ENCODE results near the gene CALML5.

CALML5 gene

DNA sequence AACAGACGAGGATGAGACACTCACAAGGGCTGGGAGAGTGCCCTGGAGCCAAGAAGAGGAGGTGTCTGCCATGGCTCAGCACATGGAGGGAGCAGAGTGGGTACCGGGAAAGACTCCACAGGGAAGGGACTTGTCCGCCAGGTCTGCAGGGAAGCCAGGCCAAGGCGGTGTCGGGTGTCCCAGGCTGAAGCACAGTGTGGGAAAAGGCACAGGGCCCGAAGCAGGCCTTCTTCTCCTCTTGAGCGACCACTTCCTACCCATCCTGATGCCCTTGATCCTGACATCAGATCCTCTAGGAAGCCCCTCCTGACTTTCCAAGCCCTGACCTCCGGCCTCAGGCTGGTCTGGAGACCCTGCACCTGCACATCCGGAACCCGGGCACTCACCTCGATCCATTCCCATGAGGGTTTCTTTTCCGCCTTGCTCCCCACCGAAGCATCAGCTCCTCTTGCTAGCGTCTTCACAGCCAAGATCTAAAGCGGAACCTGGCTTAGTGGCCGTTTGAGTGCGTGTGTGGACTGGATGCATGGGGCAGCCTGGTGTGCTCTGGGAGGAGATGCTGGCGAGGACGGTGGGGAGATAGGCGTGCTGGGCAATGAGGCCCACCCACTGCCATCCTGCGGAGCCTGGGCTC lies 33.8 kb upstream of the CALML5 start:
- DNase-seq: no peak

DNA sequence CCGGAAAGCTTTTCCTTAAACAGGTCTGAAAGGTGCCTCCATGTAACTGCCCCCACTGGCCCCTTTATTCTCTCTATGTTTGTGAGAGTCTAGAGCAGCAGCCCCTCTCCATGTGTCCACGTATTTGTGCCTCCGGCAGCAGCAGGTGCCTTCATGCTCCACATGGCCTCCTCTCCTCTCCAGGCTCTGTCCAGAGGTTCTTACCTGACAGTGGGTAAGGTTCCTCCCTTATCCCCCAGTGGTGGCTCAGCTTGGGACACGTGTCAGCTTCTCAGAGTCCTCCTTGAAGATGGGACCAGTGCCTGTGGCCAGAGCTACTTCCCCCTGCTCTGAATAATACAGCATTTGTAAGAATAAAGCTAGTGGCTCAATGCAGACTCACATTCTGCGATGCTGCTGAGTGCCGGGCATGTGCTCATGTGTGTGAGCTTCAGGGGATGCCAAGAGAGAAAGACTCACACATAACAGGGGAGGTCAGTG lies 33.3 kb upstream of the CALML5 start:
- DNase-seq: no peak

DNA sequence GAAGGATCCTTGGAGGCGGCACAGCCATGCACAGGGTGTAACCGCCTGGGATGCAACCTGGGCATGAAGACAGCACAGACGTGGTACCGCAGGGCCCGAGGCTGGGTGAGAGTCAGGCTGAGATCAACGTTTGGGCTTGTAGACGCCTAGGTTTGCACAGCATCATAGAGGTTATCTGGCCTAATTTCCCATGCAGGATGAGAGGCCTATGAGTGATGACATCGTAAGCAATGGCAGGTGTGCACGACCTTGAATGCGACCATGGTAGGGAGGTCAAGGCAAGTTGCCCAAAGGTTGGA lies 32.9 kb upstream of the CALML5 start:
- DNase-seq: no peak

DNA sequence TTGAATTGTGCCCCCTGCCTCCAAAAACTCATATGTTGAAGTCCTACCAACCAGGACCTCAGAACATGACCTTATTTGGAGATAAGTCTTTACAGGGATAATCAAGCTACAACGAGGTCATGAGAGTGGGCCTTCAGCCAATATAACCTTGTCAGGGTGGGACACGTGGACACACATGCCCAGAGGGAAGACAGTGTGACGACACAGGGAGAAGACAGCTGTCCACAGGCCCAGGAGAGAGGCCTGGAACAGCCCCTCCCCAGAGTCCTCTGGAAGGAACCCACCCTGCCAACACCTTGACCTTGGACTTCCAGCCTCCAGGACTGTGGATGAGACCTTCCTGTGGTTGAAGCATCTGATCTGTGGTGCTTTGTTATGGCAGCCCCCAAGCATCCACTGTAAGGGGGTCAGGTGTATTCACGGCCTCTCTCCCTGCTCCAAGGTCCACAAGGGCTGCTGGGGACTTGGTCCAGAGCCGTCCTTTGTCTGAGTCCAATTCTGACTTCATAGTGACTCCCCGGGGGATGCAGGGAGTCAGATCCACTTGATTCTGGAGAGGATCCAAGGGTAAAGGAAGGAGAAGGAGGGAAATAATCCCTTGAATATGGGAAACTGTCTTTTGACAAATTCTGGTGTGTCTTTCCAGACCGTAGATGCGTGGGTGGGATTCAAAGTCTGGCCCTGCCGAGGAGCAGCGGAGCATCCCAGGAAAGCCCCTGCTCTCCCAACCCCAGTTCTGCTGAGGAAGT lies 32.4 kb upstream of the CALML5 start:
- no peak for DNase-seq

DNA sequence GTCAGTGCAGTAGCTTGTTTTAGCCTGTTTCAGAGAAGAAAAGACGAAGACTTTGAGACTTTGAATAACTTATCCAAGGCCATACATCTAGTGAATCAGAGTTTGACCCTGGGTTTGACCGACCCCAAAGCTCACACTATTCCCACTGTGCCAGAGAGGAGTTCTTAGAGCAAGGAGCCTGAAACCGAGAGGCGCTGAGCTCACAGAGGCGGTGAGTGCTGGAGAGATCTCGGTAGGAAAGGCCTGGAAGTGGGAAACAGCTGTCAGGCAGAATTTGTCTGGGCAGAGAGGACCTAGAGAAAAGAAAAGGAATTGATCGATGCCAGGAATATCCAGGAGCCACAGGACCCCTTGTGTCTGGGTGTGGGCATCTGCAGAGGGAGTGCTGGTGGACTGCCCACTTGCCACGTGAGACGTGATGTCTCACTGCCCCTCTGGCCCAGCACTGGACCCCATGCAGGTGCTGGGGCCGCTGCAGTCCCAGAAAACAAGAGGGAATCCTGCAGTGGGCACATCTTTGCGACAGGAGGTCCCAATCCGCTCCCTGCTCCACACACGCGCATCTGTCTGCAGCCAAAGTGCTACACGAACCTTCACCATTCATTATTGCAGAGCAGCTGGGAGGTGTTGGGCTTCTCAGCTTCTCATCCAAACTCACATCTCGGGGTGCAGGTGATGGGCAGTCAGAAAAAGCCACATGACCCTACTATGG lies 31.6 kb upstream of the CALML5 start:
- DNase-seq: no peak

DNA sequence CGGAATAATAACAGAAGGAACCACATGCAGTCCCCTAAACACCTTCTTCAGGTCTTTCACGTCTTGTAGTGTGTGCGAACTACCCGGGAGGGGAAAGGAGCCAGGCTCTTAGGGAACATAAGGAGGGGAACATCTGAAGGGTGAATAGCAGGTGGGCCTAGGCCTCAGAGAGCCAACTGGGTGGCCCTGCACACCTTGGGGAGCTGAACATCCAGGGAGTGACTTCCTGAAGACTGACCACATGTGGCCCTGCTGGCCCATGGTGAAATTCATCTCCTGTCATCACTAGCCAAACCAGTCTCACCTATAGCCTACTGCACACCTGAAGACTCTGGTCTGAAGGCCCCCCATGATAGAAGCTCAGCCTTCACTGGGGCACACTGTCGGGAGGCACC lies 31.0 kb upstream of the CALML5 start:
- no peak for DNase-seq

DNA sequence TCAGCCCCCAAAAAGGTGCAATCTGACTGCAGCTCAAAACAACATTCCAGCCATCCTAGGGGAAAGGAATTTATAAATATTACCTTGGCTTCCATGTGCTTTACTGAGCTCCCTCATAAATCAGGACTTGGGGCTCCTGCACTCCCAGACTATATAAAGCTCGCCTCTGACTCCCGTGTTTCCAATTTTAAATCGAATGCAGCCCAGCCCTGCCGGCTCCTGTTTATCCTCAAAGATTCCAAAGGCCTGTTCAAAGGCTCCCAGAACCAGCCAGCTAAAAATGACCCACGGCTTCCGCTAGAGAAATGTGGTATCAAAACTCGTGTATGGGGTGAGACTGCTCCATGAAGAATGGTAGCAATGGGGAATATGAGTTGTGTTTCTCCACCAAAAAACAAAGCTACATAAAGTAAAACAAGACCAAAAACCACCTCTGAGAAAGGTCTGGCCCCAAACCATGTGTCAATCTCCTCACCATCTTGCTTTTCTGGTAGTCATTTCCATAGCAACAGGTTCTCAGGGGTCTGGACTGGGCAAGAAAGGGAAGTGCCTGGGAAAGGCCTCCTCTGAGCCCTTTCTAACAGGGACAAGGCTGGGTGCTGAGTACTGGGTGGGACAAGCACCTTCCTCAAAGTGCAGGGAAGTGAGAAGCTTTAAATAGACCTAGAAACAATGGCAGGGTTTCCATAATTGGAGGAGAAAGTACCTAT lies 30.5 kb upstream of the CALML5 start:
- DNase-seq: no peak

DNA sequence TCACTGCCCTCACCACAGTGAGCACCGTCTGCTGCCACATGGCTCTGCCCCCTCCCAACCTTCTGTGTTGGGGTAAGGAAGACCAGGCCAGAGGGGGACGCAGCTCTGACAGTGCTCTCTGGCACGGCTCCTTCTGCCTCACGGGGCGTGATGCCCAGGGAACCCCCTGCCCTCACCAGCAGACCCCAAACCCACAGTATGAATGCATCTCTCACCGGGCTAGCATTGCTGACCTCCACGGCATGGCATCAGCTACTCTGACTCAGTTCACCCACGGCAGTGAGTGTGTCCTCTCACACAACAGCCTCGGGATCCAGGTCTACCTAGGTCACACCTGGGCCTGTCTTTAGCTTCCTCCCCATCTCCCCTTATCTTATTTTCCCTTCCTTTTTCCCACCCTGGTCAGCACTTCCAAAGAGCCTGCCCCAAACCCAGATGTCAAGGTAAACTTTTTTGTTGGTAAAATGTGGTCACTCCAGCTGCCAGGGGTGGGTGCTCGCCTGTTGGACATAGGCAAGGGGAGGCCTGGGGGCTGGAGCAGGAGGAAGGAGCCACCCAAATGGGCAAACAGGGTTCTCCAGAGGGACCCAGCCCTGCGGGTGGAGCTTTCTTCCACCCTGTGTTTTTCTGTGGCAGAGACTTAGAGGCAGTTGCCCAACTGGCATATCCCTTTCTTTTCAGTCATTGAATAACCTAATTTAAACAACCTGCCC lies 29.8 kb upstream of the CALML5 start:
- DNase-seq: no peak

DNA sequence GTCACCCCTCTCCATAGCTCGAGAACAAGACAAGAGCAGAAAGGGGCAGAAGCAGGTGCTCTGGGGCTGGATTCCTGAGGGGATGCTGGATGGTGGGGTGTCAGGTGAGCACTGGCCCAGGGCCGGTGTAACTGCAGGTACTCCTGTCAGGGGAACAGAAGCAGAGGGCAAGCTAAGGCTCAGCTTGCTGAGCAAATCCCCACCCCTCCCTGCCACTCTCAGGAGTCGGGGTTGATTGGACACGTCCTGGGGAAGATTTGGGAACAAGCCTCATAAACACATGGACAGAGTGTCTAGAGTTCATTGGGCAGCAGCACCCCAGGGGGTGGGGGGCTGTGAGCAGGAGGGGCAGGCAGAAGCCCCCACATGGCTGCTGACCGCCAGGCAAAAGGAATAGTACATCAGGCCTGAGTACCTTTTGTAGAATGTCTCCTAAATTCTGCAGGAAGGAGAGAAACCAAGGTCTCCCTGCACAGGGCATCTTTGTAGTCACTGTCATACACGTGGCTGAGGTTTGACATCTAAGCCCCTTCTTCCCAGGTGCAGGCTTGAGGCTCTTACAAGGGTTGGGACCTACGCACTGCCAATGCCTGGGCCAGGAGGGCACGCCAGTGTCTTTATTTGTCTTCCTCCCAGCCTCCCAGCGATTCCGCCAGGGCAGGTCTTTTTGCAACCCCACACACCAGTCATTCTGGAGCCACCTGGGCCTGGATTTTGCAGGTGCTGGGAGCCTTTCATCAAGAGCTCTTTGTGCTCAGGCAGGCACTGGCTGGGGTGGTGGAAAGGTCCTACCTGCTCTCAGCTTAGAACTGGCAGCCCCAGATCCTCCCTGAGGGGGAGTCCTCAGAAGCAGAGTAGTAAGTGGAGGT lies 28.2 kb upstream of the CALML5 start:
- no peak for DNase-seq

DNA sequence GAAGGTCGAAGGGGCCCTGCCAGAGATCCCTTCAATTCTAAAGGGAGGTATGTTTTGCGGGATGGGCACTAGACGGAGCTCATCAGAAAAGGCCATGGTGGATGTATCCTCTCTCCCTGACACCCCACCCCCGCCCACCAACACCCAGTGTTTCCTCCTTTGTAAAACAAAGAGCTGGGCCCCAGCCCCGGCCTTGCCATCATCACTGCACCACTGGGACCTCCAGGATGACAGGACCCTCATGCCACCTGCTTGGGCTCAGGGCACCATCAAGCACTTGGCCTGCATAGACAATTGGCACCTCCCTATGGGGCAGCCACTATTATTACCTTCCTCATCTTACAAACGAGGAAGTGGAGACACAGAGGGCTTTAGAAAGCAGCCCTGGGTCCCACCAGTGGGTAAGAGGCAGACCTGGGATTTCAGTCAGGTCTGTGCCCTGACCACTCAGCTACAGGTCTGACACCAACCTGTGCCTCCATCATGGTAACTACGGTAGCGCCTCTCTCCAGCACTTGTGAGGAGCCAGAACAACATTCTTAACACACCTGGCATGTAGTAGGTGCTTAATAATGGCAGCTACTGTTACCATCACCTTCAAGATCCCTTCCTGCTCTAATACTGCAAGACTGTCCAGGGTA lies 27.4 kb upstream of the CALML5 start:
- DNase-seq: no peak

DNA sequence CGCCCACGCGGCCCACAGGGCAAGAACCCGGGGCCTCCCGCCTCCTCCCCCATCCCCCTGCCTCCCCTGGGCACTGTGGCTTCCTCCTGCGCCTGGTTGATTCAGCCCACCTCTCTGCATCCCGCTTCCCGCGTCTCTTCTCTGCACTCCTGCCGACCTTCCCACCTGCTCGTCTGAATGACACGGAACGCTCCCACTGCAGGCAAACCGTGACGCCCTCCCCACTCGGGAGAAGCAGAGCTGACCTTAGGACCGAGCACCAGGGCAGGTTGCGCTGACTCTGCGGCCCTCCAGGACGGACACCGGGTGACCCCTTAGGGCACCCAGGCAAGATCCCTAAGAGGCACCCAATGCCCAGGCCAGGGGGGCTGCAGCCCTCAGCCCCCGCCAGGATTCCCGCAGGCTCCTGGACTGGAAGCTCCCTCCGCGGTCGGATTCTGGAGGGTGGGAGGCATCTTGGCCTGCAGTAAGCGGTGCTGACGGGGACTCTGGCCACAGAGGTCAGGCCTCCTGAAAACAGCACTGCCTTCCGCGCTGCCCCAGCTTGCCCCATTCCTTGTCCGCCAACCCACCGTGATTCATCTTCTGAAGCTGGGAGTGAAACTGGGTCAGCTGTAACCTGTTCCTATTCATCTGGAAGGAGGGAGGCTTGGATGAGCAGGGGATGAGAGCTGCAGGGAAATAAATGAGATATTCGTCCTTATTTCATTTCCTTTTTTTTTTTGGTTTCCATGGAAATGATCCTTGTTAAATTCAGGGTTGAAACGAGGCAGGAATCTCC lies 26.4 kb upstream of the CALML5 start:
- DNase-seq: no peak

DNA sequence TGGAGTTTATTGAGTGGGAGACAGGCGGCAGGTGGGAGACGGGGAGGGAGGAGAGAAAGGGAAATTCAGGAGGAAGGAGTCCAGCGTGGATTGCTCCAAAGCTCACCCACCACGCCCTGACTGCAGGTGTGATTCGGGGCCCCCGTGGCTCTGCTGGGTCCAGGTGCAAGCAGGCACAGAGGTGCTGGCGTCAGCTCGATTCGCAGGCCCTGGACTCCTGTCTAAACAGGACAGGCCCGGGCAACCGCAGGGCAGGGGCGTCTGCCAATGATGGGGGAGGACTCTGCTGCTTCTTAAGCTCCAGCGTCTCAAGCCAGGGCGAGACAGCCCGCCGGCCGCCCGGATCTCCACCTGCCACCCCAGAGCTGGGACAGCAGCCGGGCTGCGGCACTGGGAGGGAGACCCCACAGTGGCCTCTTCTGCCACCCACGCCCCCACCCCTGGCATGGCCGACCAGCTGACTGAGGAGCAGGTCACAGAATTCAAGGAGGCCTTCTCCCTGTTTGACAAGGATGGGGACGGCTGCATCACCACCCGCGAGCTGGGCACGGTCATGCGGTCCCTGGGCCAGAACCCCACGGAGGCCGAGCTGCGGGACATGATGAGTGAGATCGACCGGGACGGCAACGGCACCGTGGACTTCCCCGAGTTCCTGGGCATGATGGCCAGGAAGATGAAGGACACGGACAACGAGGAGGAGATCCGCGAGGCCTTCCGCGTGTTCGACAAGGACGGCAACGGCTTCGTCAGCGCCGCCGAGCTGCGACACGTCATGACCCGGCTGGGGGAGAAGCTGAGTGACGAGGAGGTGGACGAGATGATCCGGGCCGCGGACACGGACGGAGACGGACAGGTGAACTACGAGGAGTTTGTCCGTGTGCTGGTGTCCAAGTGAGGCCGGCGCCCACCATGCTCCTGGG lies 25.5 kb upstream of the CALML5 start, which contains the start of gene CALML3:
TSS of gene CALML3 (plus strand) at position 321 of the 920 bp plus-strand sequence. CDS start at position 446, 125 bp downstream.
- no peak for DNase-seq

DNA sequence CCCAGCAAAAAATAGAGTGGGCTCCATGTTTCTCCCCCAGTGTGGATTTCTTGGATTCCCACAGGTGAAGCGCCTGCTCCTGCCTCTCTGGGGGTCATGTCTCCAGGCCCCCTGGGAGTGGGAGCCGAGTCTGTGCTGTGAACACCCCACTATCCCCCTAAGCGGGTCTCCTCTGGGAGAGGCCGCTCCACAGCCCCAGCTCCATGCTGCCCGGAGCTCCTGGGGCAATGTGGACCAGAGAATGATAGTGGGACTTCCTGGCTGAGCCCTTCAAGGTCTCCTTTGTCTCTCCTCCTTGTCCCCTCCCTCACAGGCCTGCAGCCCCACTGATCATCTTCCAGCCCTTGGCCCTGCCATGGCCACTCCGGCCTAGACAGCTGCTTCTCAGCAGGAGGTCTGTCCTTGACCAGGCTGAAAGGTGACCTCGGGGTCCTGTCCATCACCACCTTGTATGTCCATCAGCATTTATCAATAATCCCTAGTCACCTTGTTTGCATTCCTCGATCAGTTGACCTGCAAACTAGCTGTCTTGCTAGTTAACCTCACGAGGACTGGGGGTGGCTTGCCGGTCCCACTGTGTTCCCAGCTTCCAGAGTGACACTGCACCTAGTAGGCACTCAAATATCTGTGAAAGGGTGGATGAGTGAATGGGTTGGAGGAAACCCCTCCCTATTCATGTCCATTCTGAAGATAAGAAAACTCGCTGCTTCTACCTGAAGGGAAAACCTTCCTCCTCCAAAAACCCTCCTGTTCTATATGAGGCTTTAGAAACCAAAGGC lies 24.6 kb upstream of the CALML5 start:
- no peak for DNase-seq

DNA sequence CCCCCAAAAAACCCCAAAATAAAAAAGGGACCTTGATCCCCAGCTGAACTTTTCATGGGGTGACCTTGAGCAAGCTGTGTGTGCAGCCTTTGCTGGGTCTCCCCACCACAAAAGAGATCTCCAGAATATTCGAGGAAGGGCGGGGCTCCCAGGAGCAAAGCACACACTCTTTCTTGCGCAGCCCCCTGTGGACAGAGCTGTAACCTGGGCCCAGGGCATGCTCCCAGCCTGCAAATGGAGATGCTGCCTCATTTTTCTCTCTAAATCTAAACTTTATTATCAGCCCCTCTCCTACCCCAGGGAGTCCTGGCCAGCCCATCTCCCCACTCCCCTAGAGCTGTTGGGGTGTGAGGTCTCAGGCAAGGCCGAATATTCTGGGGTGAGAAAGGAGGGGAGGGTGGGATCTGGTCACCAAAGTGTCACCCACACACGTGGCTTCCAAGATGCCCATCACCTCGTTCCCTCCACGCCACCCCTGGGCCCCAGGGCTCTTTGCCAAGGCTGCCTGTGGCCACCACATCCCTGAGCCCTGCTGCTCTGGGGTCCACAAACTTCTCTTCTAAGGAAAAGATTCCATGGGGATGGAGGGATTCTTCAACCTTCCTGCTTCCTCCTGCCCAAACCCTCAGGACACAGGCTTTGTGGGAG lies 23.7 kb upstream of the CALML5 start:
- DNase-seq: no peak

DNA sequence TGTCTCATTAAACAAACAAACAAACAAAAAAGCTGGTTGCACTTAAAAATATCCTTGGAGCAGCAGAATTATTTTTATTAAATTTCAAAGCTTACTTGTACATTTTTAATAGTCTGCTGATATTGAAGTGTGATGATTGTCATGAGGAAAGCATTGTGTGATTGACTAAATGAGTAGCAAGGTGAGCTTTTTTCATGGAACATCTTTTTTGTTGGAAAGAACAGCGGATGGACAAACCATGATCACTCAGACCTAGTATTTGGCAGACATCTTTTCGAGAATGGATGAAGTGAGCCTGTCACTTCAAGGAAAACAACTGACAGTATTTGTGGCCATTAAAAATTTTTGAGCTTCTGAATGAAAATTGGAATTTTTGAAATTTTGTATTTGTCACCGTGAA lies 19.7 kb upstream of the CALML5 start:
- DNase-seq: no peak

DNA sequence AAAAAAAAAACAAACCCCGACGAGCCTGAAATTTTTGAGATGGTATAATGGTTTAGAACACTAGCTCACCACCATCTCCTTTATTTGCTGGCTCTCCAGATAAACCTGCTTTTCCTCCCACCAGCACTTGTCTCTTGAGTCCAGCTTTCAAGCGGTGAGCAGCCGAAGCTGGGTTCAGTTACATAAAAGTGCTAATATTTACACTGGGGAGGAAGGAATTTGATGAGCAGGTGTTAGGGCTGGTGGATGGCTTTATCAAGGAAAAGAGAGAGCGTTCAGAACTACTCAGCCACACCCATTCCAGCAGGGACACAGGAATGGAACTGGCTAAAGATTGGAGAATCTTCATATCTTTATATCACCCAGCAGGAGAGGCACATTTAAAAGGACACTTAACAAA lies 18.8 kb upstream of the CALML5 start:
- DNase-seq: no peak

DNA sequence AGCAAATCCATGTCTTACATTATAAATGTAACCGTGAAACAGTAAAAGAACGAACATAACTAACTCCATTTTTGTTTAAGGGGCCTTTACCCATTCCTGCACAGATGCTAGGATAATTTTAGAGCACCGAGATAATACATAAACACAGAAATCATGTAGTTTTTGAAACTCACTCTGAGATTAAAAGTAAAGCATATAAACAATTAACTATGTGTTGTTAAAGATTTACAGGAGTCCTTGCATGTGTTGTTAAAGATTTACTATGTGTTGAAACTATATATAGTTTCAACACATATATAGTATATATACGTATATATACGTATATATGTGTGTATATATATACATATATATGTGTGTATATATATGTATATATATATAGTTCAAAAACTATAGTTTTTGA lies 18.2 kb upstream of the CALML5 start:
- DNase-seq: no peak
